ENCODE measurements around the gene GJA9. TPM values are rescaled to one million over a fixed set of nuclear protein-coding genes. Genes with fewer than 3 reads are reported as not detected.

Gene GJA9
- polyA plus RNA-seq, 2 of the 4 experiments (the other 2 are of a cell fraction), result not detected

GRCh38 chr1:38929054-38929453 lies 47.7 kb upstream of the GJA9 start:
- no peak overlapping the region for H3K27ac ChIP-seq
- TF ChIP-seq RCOR1 (IDR thresholded peaks at IDR 0.05; ENCODE audit: low read depth, low read length) (no peak), POLR2A (IDR thresholded peaks at IDR 0.05; ENCODE audit: low read length) (no peak)
- WGBS (ENCODE audit: missing lambda C conversion rate), result 86% methylated on average over 8 of the region's 8 CpGs
- POLR2A ChIA-PET, result no interaction called here
- DNase-seq (ENCODE audit: low read depth in 1 of 2, low spot score in 1 of 2), result no peak
- H3K4me2 ChIP-seq, result no peak overlapping the region
- H3K9me3 ChIP-seq, result no peaks in the 10 kb centered on the region
- no peak for FAIRE-seq
- no peak overlapping the region for H3K4me3 ChIP-seq
- no peaks in the 10 kb centered on the region for H3K4me1 ChIP-seq
- no peak for ATAC-seq
- CTCF ChIA-PET, result interaction anchor here (1.7 kb wide), 1 partner anchor 11 kb away, joined by 4 read pairs; no protein-coding TSS in a partner anchor

DNA sequence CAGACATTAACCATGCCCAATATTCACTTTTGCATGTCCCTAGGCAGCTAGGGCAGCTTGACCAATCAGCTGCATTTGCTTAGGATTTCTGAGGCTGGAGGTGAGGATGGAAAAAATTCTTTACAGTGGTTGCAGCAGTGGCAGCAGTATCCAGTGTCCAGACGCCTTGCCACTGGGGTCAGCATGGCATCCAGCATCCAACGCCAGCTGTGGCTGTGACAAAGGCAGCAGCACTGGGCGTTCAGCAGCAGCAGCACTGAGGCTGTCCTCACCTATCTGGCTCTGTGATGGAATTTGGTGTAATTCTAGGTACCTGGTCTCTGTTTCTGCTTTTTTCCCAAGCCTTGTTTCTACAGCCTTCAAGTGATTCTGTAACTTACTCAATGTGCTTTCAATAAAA lies 44.7 kb upstream of the GJA9 start:
- no peak for FAIRE-seq
- Histone ChIP-seq H3K27ac (no peak overlapping the region), H3K4me1 (no peaks in the 10 kb centered on the region), H3K4me2 (no peak overlapping the region), H3K4me3 (no peak overlapping the region), H3K9me3 (no peaks in the 10 kb centered on the region)
- ChIA-PET CTCF (no interaction called here), POLR2A (no interaction called here)
- no peak for ATAC-seq
- no peak for TF ChIP-seq POLR2A (IDR thresholded peaks at IDR 0.05; ENCODE audit: low read length)
- no peak for TF ChIP-seq EHF (CRISPR knock-in tag; IDR thresholded peaks at IDR 0.05)
- no peak for TF ChIP-seq HMGXB4 (CRISPR knock-in tag; IDR thresholded peaks at IDR 0.05; ENCODE audit: borderline replicate concordance)
- TF ChIP-seq REST (IDR thresholded peaks at IDR 0.05), result no peak
- TF ChIP-seq CBX8 (IDR thresholded peaks at IDR 0.05), result no peak
- TF ChIP-seq BHLHE40 (IDR thresholded peaks at IDR 0.05; ENCODE audit: low read depth, low read length), result no peak
- no peak for TF ChIP-seq POLR2AphosphoS2 (conservative IDR thresholded peaks at IDR 0.05; ENCODE audit: low read length)
- no peak for DNase-seq (ENCODE audit: low read depth in 1 of 2, low spot score in 1 of 2)
- WGBS (ENCODE audit: missing lambda C conversion rate), result 66% methylated on average over 3 of the region's 3 CpGs

DNA sequence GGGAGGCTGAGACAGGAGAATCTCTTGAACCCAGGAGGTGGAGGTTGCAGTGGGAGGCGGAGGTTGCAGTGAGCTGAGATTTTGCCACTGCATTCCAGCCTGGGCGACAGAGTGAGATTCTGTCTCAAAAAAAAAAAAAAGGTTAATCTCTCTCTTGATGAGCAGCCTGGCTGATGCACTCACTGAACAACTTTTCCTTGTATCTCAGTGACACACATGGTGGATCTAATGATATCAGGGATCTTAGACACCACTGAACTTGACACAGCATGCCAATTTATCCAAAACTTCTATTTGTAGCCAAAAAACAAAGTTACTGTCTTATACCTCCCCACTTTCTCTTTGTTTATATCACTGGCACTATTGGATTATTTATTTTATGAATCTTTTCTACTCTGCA lies 44.0 kb upstream of the GJA9 start:
- Histone ChIP-seq H3K4me1 (no peaks in the 10 kb centered on the region), H3K4me3 (no peak overlapping the region), H3K27ac (no peak overlapping the region), H3K9me3 (no peaks in the 10 kb centered on the region), H3K4me2 (no peak overlapping the region)
- ChIA-PET POLR2A (no interaction called here), CTCF (no interaction called here)
- 95% methylated on average over 2 of the region's 2 CpGs for WGBS (ENCODE audit: missing lambda C conversion rate)
- ATAC-seq (no peak), DNase-seq (ENCODE audit: low read depth in 1 of 2, low spot score in 1 of 2) (no peak), FAIRE-seq (no peak)
- no peak for TF ChIP-seq NR3C1 (IDR thresholded peaks at IDR 0.05)
- no peak for TF ChIP-seq EHMT2 (IDR thresholded peaks at IDR 0.05; ENCODE audit: low read depth)
- TF ChIP-seq KDM5A (IDR thresholded peaks at IDR 0.05), result no peak
- TF ChIP-seq GATA3 (IDR thresholded peaks at IDR 0.05; ENCODE audit: borderline replicate concordance), result no peak
- TF ChIP-seq MAFK (IDR thresholded peaks at IDR 0.05; ENCODE audit: partially characterized antibody), result no peak
- no peak for TF ChIP-seq RFX5 (IDR thresholded peaks at IDR 0.05)

DNA sequence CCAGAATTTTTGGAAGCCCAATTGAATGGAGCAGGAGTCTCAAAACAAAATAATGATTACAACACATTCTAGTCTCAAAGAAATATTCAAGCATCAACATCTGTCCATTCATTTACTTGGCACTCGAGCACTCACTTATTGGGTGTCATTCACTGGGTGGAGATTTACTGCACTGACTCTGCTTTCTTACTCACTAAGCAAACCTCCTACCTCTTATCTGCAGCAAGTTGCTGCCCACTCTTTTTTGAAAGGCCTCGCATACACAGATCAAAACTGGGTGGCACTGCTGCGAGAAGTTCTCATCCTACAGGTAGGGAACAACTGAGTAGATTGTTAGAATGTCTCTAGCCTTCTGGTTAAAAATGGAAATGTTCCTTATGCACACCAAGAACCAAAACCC lies 42.2 kb upstream of the GJA9 start:
- Histone ChIP-seq H3K4me3 (no peak overlapping the region), H3K27ac (no peak overlapping the region), H3K9me3 (no peaks in the 10 kb centered on the region), H3K4me1 (no peaks in the 10 kb centered on the region), H3K4me2 (no peak overlapping the region)
- CTCF ChIA-PET, result no interaction called here
- POLR2A ChIA-PET, result no interaction called here
- ATAC-seq, result no peak
- 95% methylated on average over 3 of the region's 3 CpGs for WGBS (ENCODE audit: missing lambda C conversion rate)
- no peak for FAIRE-seq
- DNase-seq (ENCODE audit: low read depth in 1 of 2, low spot score in 1 of 2), result no peak
- TF ChIP-seq KDM1A (IDR thresholded peaks at IDR 0.05; ENCODE audit: low read depth), result no peak
- TF ChIP-seq CBX8 (IDR thresholded peaks at IDR 0.05), result no peak
- TF ChIP-seq EHMT2 (IDR thresholded peaks at IDR 0.05; ENCODE audit: low read depth), result no peak
- no peak for TF ChIP-seq ZFP36 (IDR thresholded peaks at IDR 0.05; ENCODE audit: borderline replicate concordance, partially characterized antibody)
- no peak for TF ChIP-seq CHD2 (IDR thresholded peaks at IDR 0.05; ENCODE audit: low read length, partially characterized antibody)
- TF ChIP-seq SMC3 (IDR thresholded peaks at IDR 0.05), result no peak
- TF ChIP-seq JUN (IDR thresholded peaks at IDR 0.05), result no peak
- no peak for TF ChIP-seq FOSB (CRISPR knock-in tag; IDR thresholded peaks at IDR 0.05)
- no peak for TF ChIP-seq HMGXB4 (CRISPR knock-in tag; IDR thresholded peaks at IDR 0.05; ENCODE audit: borderline replicate concordance)
- TF ChIP-seq NFE2L2 (conservative IDR thresholded peaks at IDR 0.05; ENCODE audit: low read length), result no peak
- TF ChIP-seq TP53 (CRISPR knock-in tag; IDR thresholded peaks at IDR 0.05), result no peak
- no peak for TF ChIP-seq CBX2 (IDR thresholded peaks at IDR 0.05; ENCODE audit: borderline replicate concordance, low read depth)

Measured in A549 (cell line).